Measurements from ENCODE around the gene VHLL. TPM values are rescaled to one million over a fixed set of nuclear protein-coding genes. Genes with fewer than 3 reads are reported as not detected.
A peak's percentile ranks its signal among the peaks of the same experiment; 100 is the strongest.

Gene VHLL
- total and polyA plus RNA-seq, 12 donors = not detected

DNA sequence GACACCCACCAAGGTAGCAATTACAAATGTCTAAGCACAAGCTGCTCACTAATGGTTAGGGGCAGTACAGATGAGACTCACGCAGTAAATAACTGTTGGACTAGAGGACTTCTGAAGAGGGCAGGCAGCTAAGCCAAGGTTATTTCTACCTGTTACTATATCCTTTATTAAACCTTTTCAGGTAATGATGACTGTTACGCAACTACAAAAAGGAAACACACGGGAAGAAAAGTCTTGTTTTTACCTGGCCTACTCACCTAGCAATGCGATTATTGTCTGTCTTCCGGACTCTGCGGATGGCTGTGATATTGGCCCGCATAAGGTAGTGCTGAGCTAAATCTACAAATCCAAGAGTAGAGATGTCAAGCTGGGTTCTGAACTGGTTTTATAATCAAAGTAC lies 17.8 kb upstream of the VHLL start:
- intact Hi-C loops (cut with DNase I) = loop anchor here in 2 of 10 donors (5.0 to 10.0 kb wide), 2 partner anchors 52 to 170 kb away; no protein-coding TSS in a partner anchor
- TF ChIP-seq, protein P1, sequence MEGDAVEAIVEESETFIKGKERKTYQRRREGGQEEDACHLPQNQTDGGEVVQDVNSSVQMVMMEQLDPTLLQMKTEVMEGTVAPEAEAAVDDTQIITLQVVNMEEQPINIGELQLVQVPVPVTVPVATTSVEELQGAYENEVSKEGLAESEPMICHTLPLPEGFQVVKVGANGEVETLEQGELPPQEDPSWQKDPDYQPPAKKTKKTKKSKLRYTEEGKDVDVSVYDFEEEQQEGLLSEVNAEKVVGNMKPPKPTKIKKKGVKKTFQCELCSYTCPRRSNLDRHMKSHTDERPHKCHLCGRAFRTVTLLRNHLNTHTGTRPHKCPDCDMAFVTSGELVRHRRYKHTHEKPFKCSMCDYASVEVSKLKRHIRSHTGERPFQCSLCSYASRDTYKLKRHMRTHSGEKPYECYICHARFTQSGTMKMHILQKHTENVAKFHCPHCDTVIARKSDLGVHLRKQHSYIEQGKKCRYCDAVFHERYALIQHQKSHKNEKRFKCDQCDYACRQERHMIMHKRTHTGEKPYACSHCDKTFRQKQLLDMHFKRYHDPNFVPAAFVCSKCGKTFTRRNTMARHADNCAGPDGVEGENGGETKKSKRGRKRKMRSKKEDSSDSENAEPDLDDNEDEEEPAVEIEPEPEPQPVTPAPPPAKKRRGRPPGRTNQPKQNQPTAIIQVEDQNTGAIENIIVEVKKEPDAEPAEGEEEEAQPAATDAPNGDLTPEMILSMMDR (IDR thresholded peaks at IDR 0.05) = no peak
- WGBS, 2 donors = 94 to 95% methylated on average over 7 of the region's 7 CpGs

GRCh38 chr1:156310962-156311361 lies 11.9 kb upstream of the VHLL start:
- Histone ChIP-seq H3K4me1 (no peaks in the 10 kb centered on the region), H3K9me3 (no peaks in the 10 kb centered on the region), H3K4me3 (no peak overlapping the region), H3K36me3 (peaks cover 9 to 100% (median 84%) of the 10 kb centered on the region in 9 donors), H3K27me3 (no peaks in the 10 kb centered on the region), H3K27ac (no peak overlapping the region)
- TF ChIP-seq, protein P1 (IDR thresholded peaks at IDR 0.05) = no peak
- DNase-seq (no peak), ATAC-seq (peak in 1 of 8 donors; percentile 52)
- 90% methylated on average over 6 of the region's 6 CpGs for WGBS, 2 donors
- intact Hi-C loops (cut with DNase I) = loop anchor here in 1 of 10 donors (10.0 kb wide), 1 partner anchor 46 kb away; no protein-coding TSS in a partner anchor

More for the DNA sequence above, 17.8 kb upstream of the VHLL start:
- Histone ChIP-seq H3K4me3 (no peak overlapping the region), H3K36me3 (peaks cover 3 to 100% (median 93%) of the 10 kb centered on the region in 9 donors), H3K27ac (no peak overlapping the region), H3K9me3 (no peaks in the 10 kb centered on the region), H3K4me1 (no peaks in the 10 kb centered on the region), H3K27me3 (no peaks in the 10 kb centered on the region)
- no peak for ATAC-seq
- no peak for DNase-seq

- Histone ChIP-seq H3K36me3 (peaks cover 9 to 94% (median 60%) of the 10 kb centered on the region in 9 donors), H3K9me3 (no peaks in the 10 kb centered on the region), H3K27me3 (no peaks in the 10 kb centered on the region), H3K4me1 (no peaks in the 10 kb centered on the region), H3K27ac (no peak overlapping the region), H3K4me3 (no peak overlapping the region)
- DNase-seq = no peak
- TF ChIP-seq, protein P1 (IDR thresholded peaks at IDR 0.05) = no peak
- no peak for ATAC-seq
- intact Hi-C loops (cut with DNase I) = no loop called here
Measured at GRCh38 chr1:156308078-156308477, 9.0 kb upstream of the VHLL start.

DNA sequence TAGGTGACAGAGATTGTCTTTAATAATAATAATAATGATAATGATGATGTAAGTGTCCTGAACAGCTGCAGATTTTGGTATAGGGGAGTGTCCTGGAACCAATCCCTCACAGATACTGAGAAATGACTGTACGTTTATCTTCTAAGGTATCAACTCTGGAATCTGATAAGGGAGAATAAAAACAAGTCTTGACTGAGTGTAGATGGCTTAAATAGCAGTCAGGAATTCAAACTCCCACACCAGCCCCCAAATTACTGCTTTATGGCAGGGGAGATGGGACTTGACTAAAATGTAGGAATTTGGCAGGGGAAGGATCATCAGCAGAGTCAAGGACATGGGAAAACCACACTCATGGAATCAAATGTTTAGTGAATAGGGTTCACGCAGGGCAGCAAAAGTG lies 6.1 kb upstream of the VHLL start:
- Histone ChIP-seq H3K27me3 (no peaks in the 10 kb centered on the region), H3K4me1 (no peaks in the 10 kb centered on the region), H3K36me3 (peaks cover 3 to 67% (median 32%) of the 10 kb centered on the region in 9 donors), H3K4me3 (no peak overlapping the region), H3K27ac (no peak overlapping the region), H3K9me3 (no peaks in the 10 kb centered on the region)
- DNase-seq (no peak), ATAC-seq (no peak)
- intact Hi-C loops (cut with DNase I) = no loop called here
- 65 to 90% methylated on average over 2 of the region's 2 CpGs for WGBS, 2 donors
- TF ChIP-seq, protein P1 (IDR thresholded peaks at IDR 0.05) = no peak
